Calu3 (cell line): ENCODE results near the gene FRMPD2. TPM values are rescaled to one million over a fixed set of nuclear protein-coding genes. Genes with fewer than 3 reads are reported as not detected.

Experiments
- BruUV-seq: library from RNA; stranded (reverse); fragments of 400-500 nt; replicated peaks from 2 replicates; lab custom pipeline; 2021; lab: Mats Ljungman, UMichigan
- CTCF ChIA-PET: fragments of 300-600 bp; sonication (Branson Sonifier 250); formaldehyde crosslinking; loops from one replicate; lab custom pipeline; 2022; ENCODE audit warnings: antibody characterized with exemption; lab: Charles Lee
- DNase-seq: peaks from one replicate; pipeline ENCODE4 v3.0.0; 2022
- H3K27ac Mint-ChIP-seq: one replicate; pipeline ENCODE4 v1.8.0; 2022; ENCODE audit warnings: mixed read lengths; ENCODE audit not compliant: unreplicated experiment
- H3K27me3 Mint-ChIP-seq: one replicate; pipeline ENCODE4 v1.8.0; 2022; ENCODE audit warnings: mixed read lengths; ENCODE audit not compliant: unreplicated experiment
- H3K36me3 Mint-ChIP-seq: one replicate; pipeline ENCODE4 v1.8.0; 2022; ENCODE audit warnings: mild to moderate bottlenecking, moderate library complexity, mixed read lengths; ENCODE audit not compliant: insufficient read depth, unreplicated experiment
- H3K4me1 Mint-ChIP-seq: one replicate; pipeline ENCODE4 v1.8.0; 2022; ENCODE audit warnings: mild to moderate bottlenecking, low read depth, mixed read lengths; ENCODE audit not compliant: unreplicated experiment
- H3K4me3 Mint-ChIP-seq: one replicate; pipeline ENCODE4 v1.8.0; 2022; ENCODE audit warnings: mild to moderate bottlenecking, low read depth, moderate library complexity, mixed read lengths; ENCODE audit not compliant: unreplicated experiment
- H3K9me3 Mint-ChIP-seq: one replicate; pipeline ENCODE4 v1.8.0; 2022; ENCODE audit warnings: low read depth, mixed read lengths; ENCODE audit not compliant: unreplicated experiment
- intact Hi-C: fragments of 100-400 bp; cut with micrococcal nuclease; formaldehyde crosslinking; loops from one replicate; pipeline ENCODE4 v1.10.0; 2022; ENCODE audit not compliant: unreplicated experiment
- total RNA-seq: library from RNA; stranded (reverse); gene quantifications from 2 replicates; pipeline ENCODE4 v1.2.3, GENCODE V29; 2022
- TF ChIP-seq, protein P1 (sequence below): fragments of 200-600 bp; IDR thresholded peaks from one replicate; pipeline ENCODE4 v1.8.0; 2022; ENCODE audit warnings: antibody characterized with exemption; ENCODE audit not compliant: unreplicated experiment

Gene FRMPD2
- total RNA-seq, 1 experiment from 2014 or later, result 1.9 TPM

DNA sequence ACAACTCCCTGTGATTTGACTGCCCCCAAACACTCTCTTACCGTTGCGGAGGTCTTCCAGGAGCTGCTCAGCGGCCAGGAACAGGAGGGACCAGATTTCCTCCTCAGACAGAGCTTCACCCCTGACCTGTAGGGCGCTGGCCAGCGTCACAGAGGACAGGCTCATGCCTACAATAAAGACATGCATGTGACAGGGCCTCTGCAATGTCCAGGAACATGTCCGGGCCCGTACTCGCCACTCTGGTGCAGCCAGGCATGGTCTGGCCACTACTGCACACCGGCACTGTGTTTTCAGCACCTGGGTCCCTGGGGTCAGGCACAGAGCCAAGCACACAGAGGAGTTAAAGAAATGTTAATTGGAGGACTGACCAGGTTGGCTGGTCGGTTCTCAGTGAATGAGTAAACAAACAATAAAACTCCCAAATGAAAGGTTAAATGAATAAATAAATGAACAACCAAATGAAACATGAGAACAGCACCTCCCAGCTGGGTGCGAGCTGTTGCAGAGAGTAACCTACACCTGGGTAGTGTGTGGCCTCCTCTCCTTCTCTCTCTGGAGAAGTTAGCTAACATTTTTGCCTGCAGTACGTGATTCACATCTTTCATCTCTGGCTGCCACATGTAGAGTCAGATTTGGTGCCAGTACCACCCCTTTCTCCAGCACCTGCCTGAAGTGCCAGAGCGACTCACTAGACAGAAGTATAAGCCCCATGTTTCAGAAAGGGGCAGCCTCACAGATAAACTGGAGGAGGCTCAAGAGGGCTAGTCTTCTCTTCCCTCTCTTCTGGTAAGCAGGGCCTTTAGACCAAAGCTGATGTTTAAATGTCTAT, 22.8 kb downstream of the FRMPD2 start:
- Mint-ChIP-seq H3K9me3 (no peaks in the 10 kb centered on the region), H3K4me3 (no peak overlapping the region), H3K27ac (no peak overlapping the region), H3K27me3 (peaks cover 8% of the 10 kb centered on the region), H3K4me1 (peaks cover 35% of the 10 kb centered on the region), H3K36me3 (peaks cover 4% of the 10 kb centered on the region)
- TF ChIP-seq, protein P1, sequence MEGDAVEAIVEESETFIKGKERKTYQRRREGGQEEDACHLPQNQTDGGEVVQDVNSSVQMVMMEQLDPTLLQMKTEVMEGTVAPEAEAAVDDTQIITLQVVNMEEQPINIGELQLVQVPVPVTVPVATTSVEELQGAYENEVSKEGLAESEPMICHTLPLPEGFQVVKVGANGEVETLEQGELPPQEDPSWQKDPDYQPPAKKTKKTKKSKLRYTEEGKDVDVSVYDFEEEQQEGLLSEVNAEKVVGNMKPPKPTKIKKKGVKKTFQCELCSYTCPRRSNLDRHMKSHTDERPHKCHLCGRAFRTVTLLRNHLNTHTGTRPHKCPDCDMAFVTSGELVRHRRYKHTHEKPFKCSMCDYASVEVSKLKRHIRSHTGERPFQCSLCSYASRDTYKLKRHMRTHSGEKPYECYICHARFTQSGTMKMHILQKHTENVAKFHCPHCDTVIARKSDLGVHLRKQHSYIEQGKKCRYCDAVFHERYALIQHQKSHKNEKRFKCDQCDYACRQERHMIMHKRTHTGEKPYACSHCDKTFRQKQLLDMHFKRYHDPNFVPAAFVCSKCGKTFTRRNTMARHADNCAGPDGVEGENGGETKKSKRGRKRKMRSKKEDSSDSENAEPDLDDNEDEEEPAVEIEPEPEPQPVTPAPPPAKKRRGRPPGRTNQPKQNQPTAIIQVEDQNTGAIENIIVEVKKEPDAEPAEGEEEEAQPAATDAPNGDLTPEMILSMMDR, result no peak
- BruUV-seq, result no TSS peak
- intact Hi-C loops, result no loop called here
- DNase-seq, result peak; percentile 17
- CTCF ChIA-PET, result no interaction called here

DNA sequence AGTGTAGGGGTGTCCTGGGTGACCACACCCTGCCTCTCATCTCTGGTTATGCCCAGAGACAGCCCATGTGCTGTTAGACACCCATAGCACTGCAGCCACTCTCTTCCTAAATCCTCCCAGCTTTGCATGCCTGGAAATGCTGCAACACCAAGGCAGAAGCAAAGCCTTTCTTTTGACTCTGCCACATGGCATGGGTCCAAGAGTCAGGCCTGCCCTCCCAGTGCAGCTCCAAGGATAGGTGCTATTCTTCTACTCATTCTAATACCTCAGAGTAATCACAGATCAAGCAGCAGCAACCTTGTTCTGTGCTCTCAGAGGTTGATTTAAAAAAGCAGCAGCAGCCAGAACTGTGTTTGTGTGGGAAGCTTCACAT, 23.4 kb downstream of the FRMPD2 start:
- peaks cover 4% of the 10 kb centered on the region for H3K36me3 Mint-ChIP-seq
- no peak overlapping the region for H3K27ac Mint-ChIP-seq
- no peak overlapping the region for H3K4me3 Mint-ChIP-seq
- CTCF ChIA-PET, result no interaction called here
- DNase-seq, result no peak
- no TSS peak for BruUV-seq
- H3K4me1 Mint-ChIP-seq, result peaks cover 35% of the 10 kb centered on the region
- H3K9me3 Mint-ChIP-seq, result no peaks in the 10 kb centered on the region
- TF ChIP-seq, protein P1, result no peak
- H3K27me3 Mint-ChIP-seq, result peaks cover 14% of the 10 kb centered on the region
- intact Hi-C loops, result no loop called here

DNA sequence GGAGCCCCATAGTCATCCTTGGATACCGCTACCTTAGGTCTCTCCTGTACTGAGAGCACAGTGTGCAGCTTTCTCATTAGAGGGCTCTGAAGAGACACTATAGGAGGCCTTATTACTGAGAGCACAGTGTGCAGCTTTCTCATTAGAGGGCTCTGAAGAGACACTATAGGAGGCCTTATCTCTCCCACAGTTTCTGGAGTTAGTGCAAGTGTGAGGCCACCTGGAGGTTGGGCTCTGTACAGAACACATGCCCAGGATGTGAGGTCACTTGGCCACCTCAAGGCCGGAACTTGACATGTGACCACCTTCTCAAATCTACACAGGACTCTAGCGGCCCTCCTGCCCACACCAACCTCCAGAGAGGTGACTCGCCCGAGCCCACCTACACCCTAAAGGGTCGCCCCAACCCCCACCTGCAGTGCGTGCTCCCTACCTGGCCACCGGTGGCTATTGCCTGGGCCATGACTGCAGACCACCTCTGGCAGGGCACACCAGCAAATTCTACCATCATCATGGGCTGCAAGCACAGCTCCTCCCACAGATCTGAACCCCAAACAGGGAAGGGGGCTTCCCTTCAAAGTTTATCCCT, 24.6 kb downstream of the FRMPD2 start:
- H3K9me3 Mint-ChIP-seq, result no peaks in the 10 kb centered on the region
- H3K4me3 Mint-ChIP-seq, result no peak overlapping the region
- no peak for DNase-seq
- H3K27ac Mint-ChIP-seq, result no peak overlapping the region
- no TSS peak for BruUV-seq
- H3K27me3 Mint-ChIP-seq, result peaks cover 17% of the 10 kb centered on the region
- peaks cover 4% of the 10 kb centered on the region for H3K36me3 Mint-ChIP-seq
- H3K4me1 Mint-ChIP-seq, result peaks cover 35% of the 10 kb centered on the region
- intact Hi-C loops, result no loop called here
- TF ChIP-seq, protein P1, result no peak
- CTCF ChIA-PET, result interaction anchor here (0.6 kb wide), 1 partner anchor 283 kb away, joined by 4 read pairs; no protein-coding TSS in a partner anchor

DNA sequence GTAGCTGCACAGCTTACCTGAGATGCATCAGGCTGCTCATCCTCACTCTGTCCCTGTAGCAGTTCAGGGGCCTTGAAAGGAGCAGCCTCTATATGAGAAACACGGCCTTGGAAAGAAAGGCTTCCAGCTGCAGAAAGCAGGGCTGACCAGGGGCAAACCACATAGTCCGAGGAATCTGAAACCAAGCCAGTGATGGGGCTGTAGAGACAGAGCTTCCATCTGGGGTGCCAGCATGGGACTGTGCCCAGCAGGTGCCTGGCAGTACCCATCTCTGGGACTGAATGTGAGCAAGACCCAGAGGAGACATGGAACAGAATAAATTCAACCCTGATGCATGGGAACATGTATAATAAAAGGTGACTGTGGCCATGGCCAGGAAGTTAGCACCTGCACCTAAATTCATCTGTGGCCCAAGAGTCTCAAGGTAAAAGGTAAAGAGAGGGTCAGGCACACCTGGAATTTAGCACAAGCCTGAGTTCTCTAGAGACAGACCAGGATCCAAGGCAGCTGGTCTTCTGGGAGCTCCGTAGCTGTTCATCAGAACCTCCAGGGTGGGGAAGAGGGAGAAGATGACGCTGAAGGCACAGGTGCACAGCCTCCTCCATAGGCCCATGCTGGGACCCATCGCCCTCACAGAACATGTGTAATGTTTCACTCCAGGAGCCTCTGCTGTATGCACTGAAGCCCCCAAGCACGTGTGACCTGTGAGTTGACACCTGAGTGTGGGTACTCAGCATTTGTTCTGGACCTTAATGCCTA, 25.3 kb downstream of the FRMPD2 start:
- intact Hi-C loops, result no loop called here
- DNase-seq, result no peak
- Mint-ChIP-seq H3K36me3 (peaks cover 4% of the 10 kb centered on the region), H3K4me3 (no peak overlapping the region), H3K27me3 (peaks cover 17% of the 10 kb centered on the region), H3K9me3 (no peaks in the 10 kb centered on the region), H3K27ac (no peak overlapping the region), H3K4me1 (peaks cover 32% of the 10 kb centered on the region)
- BruUV-seq, result no TSS peak
- TF ChIP-seq, protein P1, result no peak
- CTCF ChIA-PET, result interaction anchor here (0.6 kb wide), 1 partner anchor 284 kb away, joined by 4 read pairs; no protein-coding TSS in a partner anchor
